GM21737 (cell line): ENCODE results near the gene SOD3.

ENCODE experiments used
- ATAC-seq: cut with Tn5 transposase; IDR thresholded peaks from one replicate; pipeline ENCODE4 v1.9.1; 2021; ENCODE audit warnings: mild to moderate bottlenecking, moderate library complexity; ENCODE audit not compliant: unreplicated experiment

The SOD3 gene

DNA sequence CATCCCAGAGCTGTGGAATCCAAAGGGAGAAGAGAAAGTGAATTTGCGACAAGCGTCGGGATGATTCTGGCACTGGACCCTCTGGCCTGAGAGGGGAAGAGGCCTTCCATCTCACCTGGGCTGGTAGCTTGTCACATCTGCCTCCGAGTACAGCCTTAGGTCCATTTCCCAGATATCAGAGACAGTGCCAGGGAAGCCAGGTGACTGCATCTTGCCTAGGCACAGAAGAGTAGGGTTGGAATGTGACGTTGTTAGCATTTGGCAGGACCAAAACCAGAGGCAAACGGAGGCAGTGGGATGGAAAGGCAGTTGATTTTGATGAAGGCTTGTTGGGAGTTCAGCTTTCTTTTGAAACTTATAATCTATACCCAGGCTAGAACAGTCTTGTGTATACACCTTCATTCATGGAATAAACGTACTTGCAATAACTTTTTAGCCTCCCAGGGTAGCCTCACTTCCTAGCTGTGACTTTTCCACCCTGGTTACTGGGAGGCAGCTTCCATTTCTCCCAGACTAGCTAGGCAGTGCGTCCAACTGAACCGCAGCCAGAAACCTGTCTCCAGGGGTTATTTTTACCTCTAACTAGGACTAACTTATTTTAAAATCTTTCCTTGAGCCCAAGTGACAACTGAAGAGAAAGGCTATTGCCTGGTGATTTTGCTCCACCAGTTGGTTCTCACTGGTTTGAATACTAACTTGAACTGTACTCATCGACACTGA, 5.9 kb downstream of the SOD3 start:
- no peak for ATAC-seq

DNA sequence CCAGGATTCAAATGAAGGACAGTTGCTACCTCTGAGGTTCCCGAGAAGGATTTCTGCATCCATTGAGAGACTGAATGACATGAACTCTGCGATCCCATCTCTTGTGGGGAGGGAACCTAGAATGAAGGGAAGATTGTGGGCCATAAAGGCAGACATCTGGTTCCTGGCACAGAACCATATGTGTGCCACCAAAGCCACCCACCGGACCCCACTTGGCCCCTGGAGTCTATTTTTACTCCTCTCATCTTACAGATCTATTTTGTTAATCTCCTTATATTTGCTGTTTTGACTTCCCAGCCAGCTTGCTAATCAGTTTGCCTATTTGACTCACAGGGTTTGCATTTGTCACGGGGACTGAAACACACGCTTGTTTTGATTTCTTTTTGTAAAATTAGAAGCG, 7.3 kb downstream of the SOD3 start:
- ATAC-seq, result no peak

DNA sequence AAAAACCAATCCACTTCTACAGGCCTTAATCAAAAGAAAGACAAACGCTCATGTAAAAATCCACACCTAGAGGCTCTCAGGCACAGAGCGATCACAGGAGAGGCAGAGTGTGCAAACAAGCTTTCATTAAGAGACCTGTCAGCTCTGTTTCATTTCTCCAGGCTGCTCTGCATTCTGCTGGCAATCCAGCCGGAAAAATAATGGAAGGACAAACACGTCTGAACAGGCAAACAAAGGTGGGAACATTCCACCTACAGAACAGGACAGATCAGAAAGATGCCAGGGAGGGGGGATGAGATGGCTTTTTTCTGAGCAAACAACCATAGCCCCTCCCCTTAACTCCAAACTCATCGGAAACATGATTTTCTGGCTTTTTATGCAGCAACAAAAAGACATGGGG, 9.7 kb downstream of the SOD3 start:
- no peak for ATAC-seq

DNA sequence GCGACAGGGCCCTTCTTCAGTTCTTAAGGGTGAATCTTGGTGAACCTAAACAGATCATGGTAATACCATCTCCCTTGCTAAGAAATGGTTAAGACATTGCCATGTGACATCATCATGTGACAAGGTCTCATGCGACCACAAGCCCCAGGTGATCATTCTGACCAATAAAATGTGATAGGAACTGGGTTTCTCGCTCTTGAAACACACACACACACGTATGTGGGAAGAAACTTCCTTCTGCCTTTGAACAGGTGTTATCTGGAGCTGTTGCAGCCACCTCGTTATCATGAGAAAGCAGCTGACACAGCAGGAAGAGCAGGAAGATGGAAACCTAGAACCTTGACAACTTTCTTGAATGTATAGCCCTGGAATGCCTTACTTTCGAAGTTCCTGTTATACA, 10.2 kb downstream of the SOD3 start:
- no peak for ATAC-seq

DNA sequence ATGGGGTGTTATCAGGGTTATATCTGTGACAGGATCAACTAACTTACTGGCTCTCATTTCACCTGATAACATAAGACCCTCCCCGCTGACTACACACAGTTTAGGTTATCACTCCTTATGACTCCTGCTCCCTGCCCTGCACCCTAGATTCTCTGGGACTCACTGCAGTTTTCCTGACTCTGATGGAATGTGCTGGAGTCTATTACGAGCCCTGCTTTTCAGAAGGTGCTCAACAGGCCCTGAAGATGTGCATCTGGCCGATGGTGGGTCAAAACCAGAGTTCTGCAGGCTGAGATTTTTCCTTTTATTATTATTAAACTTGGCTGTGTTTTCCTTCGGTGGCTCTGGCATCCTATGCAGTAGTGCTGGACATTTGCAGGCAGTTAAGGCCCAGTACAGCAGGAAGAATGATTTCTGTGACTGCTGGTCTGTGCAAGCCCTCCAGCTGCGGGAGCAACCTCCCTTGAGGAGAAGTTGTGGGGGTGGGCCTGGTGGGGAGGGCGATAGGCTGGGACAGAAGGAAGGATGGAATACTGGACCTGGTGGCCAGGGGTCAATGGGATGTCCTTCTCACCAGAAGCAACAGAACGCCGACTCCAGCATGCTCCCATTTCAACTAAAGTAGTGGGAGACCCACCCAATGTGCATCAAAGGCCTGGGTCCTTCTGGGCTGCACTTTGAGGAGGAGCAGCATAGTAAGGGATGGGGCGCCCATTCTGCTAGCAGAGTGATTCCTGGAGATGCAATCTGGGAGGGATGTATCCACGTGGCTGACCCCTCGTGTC, 11.0 kb downstream of the SOD3 start:
- no peak for ATAC-seq

DNA sequence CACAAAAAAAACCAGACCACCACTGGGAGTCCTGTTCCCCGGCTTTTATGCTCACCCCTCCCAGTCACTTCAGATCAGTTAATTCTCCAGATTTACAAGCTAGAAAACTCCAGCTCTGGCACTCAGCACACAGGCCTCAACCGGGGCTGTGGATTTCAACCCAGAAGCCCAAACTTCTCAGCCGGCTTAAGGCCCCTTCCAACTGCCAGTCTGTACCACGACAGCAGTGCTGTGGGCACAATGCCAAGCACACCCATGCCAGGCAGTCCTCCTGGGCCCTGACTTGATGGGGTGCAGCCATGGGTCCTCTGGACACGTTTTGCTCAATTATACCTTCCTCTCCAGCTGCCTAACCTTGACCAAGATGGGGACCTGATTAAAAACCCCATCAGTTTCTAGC, 12.2 kb downstream of the SOD3 start:
- no peak for ATAC-seq

DNA sequence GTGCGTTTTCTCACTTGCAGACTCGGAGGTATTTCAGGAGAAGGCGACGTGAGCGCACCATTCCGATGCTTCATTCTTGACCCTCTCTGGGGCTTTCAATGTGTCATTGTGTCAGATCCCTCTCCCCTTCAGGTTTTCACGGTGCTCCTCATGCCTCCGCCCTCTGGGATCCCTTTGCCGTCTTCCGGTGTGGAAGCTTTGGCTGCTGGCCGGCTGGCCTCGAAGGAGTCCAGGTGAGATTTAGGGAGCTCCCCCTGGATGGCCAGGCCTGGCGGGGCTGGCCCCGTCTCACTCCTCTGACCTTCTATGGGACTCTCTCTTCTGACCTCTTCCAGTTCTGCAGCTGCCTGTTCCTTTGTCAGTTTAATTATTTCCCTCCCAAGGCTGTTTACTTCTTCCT, 12.9 kb downstream of the SOD3 start:
- ATAC-seq, result no peak

DNA sequence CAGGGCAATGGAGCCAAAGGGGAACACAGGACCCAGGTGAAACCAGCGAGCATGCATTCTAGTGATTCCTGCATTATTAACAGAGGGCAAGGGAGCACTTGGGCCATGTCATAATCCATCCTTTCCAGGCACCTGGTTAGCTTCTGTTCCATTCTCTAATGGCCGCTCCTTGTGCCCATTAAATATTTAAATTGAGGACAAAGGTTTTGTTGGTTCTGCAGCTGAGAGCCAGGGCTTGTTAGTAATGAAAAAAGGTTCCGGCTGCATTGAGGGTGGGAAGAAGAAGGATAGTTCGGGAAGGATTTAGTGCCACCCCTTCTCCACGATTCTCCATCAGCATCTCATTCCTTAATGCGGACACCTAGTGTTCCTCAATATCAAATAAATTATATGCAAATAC, 13.6 kb downstream of the SOD3 start:
- ATAC-seq, result no peak

DNA sequence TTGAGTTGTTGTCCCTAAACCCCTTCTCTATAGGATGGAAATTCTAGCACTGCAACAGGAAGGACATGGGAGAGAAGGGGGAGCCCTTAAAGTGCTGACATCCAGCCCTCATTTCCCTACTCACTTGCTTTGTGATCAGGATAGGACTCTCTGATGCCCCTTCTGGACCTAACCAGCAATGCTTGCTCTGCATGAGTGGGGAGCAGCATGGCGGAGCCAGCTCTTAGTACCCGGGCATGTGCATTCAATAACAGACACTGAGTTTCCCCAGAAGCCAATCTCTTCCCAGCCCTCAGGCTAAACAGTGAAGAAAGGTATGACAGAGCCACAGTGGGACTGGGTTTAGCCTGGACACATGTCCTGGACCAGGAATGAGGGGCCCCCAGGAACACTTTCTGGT, 14.0 kb downstream of the SOD3 start:
- no peak for ATAC-seq

DNA sequence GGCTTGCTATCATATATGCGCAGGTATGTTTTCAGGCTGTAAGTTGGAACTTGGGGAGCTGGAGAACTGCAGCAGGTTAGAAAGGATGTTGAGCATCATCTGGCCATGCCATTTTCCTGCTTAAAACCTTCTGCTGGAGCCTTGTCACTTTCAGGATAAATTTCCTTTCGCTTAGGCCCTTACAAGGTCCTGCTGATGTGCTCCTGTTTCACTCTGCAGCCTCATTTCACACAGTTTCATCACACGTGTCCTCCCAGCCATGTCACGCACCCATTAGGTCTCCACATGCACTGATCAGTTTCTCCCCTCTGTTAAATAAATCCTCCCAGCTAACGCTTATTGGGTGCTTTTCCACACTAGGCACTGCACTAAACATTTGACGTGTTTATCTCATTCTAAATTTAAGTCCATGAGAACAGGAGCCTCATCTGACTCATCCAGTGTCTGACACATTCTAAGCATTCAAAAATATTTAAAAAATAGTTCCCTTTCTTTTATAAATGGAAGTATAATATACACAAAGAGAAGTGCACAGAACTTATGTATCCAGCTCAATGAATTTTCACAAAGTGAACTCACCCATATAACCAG, 14.5 kb downstream of the SOD3 start:
- ATAC-seq, result no peak

DNA sequence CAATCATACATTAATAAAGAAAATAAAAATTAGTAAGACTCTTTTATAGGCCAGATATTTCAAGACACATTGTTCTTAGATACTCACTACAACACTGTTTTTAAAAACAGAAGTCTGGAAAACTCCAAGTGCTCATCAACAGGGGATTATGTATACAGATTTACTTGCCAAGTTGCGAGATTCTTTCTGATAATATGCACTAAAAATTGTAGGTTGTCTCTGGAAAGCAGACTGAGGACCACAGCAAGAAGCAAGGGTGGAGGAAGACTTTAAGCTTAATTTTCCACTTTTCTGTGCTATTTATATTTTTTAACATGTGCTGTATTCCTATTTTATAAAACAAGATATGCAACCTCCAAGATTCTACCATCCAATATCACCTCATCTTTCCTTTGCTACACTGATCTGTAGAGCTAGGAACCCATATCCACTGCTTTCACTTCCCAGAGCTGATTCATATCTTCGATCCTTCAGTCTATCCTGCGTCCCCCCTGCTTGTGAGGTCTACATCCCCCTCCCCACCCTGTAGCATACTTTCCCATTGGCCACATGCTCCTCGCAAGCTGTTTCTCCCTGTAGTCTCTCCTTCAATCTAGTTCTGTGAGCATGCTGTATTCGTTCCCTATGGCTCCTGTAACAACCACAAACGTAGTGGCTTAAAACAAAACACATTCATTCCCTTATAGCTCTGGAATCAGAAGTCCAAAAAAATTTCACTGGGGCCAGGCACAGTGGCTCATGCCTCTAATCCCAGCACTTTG, 15.7 kb downstream of the SOD3 start:
- no peak for ATAC-seq

DNA sequence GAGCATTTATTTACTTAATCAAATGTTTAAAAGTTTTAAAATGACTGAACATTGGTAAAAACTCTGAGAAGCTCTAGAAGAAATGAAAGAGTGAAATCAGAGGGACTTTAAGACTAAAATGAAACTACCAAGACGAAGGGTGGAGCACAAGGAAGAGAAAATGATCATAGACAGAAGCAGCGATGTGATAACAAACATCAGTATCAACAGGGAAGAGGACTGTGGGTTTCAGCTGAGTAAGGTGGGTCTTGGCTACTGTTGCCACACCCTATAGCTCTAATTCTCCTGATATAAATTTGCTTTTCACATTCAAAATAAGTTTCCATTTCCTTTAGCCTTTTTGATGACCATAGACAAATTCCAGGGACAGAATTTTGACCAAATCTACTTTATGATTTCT, 18.4 kb downstream of the SOD3 start:
- no peak for ATAC-seq

DNA sequence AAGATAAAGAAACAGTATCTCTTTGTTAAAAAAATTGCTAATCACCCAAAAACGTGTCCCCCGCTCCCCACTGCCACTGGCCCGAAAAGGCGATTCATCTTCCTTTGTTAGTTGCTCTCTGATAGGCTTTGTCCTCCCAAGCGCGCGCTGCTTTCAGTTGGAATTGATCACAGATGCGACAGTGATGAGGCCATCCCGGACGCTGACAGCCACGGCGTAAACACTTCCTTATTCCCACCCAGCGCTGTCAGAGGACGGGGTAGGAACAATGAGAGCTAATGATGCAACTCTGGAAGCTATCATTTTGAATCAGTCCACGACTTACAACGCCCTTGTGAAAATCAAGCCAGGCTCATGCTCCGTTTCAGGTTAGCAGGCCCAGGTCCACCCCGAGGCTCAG, 21.4 kb downstream of the SOD3 start:
- no peak for ATAC-seq

DNA sequence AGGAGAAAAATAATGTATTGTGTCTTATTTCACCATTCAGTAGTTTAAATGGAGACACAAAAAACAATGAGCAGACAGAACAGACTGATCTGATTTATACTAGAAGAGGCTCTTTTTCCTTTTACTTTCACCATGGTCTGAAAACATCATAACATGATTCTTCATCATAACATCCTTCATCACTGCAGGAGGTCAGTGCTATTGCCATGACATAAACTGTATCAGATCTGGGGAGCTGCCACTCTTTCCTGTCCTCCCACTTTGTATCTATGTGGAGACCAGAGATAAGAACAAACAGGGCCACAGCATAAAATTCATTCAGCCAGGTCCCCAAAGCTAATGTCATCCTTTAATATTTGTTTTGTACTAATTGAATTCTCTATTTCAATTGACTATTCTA, 25.2 kb downstream of the SOD3 start:
- ATAC-seq, result no peak

DNA sequence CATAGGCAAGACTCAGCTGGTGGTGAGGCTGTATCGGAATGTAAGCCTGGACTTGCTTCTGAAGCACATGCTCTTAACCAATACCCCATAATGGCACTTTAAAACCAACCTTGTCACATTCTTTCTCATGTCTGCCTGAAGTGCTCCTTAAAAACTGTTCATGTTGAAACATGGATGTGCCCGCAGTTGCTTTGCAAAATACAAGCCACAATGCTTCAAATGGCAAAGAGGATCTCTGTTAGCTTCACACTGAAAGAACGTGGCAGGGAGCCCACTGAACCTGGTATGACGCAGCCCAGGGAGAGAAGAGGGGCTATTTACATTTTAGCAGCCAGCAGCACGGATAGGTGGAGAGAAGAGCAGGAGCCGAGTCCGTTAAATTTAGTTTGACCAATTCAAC, 29.3 kb downstream of the SOD3 start:
- ATAC-seq, result no peak

DNA sequence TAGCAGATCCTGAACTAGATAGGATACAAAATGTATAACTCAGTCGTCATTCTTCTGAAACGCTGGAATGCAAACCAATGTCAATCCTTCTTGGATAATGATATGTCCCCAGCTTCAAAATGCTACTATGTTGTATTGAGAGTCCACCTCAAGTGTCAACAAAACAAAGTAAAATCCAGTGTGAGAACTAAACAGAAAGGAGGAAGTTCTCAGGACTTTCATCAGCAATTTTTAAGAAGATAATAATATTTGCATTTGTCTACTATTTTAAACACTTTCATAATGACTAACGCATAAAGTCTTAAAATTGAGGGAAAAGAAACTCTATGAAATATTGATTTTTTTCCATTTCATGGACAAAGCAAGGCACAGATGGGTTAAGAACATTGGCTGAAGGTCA, 36.3 kb downstream of the SOD3 start:
- ATAC-seq, result no peak

DNA sequence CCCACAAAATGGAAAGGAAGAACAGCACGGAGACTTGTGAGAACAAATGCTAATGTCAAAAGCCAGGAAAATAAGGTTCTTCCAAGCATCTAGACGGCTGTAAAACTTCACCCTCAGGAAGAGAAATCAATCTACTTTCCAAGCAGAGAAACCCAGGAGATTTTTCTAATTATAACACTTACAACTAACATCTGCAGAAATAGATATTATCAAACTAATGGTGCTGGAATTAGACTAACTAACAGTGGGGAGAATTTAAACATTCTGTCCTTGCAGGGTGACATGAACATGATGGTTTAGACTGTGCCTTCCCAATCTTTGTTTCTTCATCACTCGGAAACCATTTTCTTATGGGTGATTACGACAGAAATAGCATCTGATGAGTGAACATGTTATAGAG, 40.3 kb downstream of the SOD3 start:
- no peak for ATAC-seq

DNA sequence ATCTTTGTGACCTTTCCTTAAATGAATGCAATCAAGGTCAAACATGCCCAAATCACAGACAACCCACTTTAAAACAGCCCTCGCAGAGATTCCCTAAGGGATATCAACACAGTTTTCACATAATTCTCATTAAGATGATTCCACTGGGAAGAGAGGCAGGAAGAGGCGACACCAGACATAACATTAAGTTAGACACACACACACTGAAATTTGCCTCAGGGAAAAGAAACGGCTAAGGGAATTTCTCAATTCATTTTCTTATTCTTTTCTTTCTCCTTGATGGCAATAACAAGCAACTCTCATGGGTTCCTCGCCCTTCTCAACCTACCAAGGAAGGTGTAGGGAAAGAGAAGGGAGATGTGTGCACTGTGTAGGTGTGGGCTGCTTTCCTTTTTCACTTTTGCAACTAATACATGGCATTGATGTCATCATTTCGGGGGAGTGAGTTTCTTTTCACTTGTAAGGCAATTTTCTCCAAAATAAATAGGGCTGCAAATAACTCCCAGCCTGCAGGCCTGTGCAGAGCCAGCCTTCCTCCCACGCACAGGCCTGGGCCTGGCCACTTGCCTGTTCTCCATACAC, 41.4 kb downstream of the SOD3 start:
- no peak for ATAC-seq

DNA sequence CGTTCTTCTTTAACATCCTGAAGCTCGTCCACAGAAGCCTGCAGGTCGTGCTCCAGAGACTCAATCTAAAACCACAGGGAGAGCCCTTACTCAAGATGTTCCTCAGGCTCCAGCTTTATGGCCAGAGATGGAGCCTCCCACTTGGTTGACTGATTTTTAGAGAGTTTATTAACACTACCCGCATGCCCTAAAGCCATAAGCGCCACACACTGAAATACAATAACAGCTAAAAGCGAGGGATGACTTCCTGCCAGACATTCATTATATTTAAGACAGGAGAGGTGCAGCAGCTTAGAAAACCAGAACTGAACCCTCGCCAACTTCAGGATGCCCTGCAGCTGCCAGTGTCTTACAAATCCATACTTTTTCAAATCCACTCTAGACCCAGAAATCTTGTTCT, 42.0 kb downstream of the SOD3 start:
- no peak for ATAC-seq

DNA sequence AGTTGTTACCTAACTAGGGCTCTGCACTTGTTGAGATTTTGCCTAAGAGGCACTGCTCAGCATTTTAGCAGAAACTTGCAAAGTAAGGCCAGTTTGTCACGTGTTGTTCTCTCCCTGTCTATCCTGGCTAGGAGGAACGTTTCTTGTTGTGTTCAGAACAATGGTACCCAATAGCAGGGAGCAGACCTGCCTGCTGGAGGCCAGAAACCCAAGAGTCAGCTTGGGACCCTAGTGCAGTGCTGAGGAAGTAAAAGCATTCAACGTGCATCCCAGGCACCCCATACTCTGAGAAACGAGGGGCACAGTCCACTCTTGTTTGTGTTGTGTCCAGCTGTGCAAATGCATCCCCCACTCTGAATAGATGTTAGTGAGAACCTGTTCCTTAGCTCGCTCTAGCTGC, 42.4 kb downstream of the SOD3 start:
- ATAC-seq, result no peak

DNA sequence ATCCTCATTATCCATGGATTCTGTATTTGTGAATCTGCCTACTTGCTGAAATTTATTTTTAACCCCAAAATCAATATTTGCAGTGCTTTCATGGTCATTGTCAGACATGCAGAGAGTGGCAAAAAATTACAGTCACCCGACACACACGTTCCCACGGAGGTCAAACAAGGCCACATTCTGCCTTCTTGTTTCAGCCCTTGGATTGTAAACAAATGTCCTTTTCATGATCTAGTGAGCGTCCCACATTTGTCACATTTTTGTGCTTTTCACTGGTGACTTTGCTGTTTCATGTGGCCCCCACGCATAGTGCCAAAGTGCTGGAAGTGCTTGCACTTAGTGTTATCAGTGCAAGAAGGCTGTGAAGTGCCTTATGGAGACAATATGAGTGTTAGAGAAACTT, 45.0 kb downstream of the SOD3 start:
- ATAC-seq, result no peak
